SK-N-SH (cell line): ENCODE results near the gene RGL4. TPM values are rescaled to one million over a fixed set of nuclear protein-coding genes. Genes with fewer than 3 reads are reported as not detected.

Experiments
- CTCF ChIA-PET: fragments of 300-600, 350-600 bp; formaldehyde crosslinking; extraction: SDS; loops from one replicate; lab custom pipeline; 2021; lab: Yijun Ruan, JAX
- POLR2A ChIA-PET: fragments of 350-600 bp; sonication (Branson Sonifier 250); formaldehyde crosslinking; extraction: SDS; loops from one replicate; lab custom pipeline; 2020; ENCODE audit warnings: antibody characterized with exemption, inconsistent platforms; lab: Yijun Ruan, JAX
- DNase-seq: peaks from one replicate; pipeline ENCODE4 v3.0.0; 2012
- H2AFZ ChIP-seq: fragments of 200-600 bp; sonication (generic); 2 replicates; pipeline ENCODE4 v1.8.1; 2016; ENCODE audit warnings: antibody characterized with exemption, mild to moderate bottlenecking, low read depth
- H3F3A ChIP-seq: fragments of 200-600 bp; sonication (generic); replicated peaks from 2 replicates; pipeline ENCODE3; 2016; ENCODE audit warnings: antibody characterized with exemption, mild to moderate bottlenecking; ENCODE audit not compliant: insufficient read depth
- H3K27ac ChIP-seq, 2 experiments: fragments of 200-500 bp in 1 of 2; fragments of 200-600 bp in 1 of 2; sonication (Bioruptor generic) in 1 of 2; sonication (generic), shearing (Covaris generic) in 1 of 2; 2 replicates each; pipeline versions ENCODE4 v1.5.1 to v1.6.1; 2014 to 2016; ENCODE audit warnings: low read depth in 2 of 2, inconsistent platforms in 1 of 2, low read length in 1 of 2, mild to moderate bottlenecking in 1 of 2, mixed read lengths in 1 of 2
- H3K27me3 ChIP-seq: fragments of 200-600 bp; sonication (generic), shearing (Covaris generic); 2 replicates; pipeline ENCODE4 v1.6.1; 2016; ENCODE audit warnings: mixed run types; ENCODE audit not compliant: insufficient read depth
- H3K36me3 ChIP-seq, 2 experiments: fragments of 200-500 bp in 1 of 2; fragments of 200-600 bp in 1 of 2; sonication (Bioruptor generic) in 1 of 2; sonication (generic) in 1 of 2; replicated peaks in 1 of 2; 2 replicates each; pipeline versions ENCODE3 to v1.5.1; 2014 to 2016; ENCODE audit warnings: low read length in 1 of 2, mild to moderate bottlenecking in 1 of 2; ENCODE audit not compliant: insufficient read depth in 2 of 2, control insufficient read depth in 1 of 2
- H3K4me1 ChIP-seq, 2 experiments: fragments of 200-500 bp in 1 of 2; fragments of 200-600 bp in 1 of 2; sonication (Bioruptor generic) in 1 of 2; sonication (generic), shearing (Covaris generic) in 1 of 2; 2 replicates each; pipeline versions ENCODE4 v1.5.1 to v1.6.1; 2014 to 2016; ENCODE audit warnings: low read depth in 1 of 2, low read length in 1 of 2, mixed run types in 1 of 2; ENCODE audit not compliant: insufficient read depth in 2 of 2, control insufficient read depth in 1 of 2
- H3K4me2 ChIP-seq: fragments of 200-600 bp; sonication (generic), shearing (Covaris generic); 2 replicates; pipeline ENCODE4 v1.6.1; 2017; ENCODE audit warnings: mixed run types
- H3K4me3 ChIP-seq, 2 experiments: fragments of 200-500 bp in 1 of 2; fragments of 200-600 bp in 1 of 2; sonication (Bioruptor generic) in 1 of 2; sonication (generic), shearing (Covaris generic) in 1 of 2; 2 replicates each; pipeline versions ENCODE4 v1.5.1 to v1.8.1; 2014 to 2016; ENCODE audit warnings: low read depth in 2 of 2, inconsistent platforms in 1 of 2, low read length in 1 of 2, mild to moderate bottlenecking in 1 of 2, mixed read lengths in 1 of 2, moderate library complexity in 1 of 2
- H3K79me2 ChIP-seq: fragments of 200-600 bp; sonication (generic); 2 replicates; pipeline ENCODE4 v1.8.1; 2017; ENCODE audit warnings: mild to moderate bottlenecking; ENCODE audit not compliant: insufficient read depth
- H3K9ac ChIP-seq: fragments of 200-600 bp; sonication (generic); 2 replicates; pipeline ENCODE4 v1.6.1; 2017; ENCODE audit warnings: mixed run types
- H3K9me2 ChIP-seq: fragments of 200-600 bp; sonication (generic); 2 replicates; pipeline ENCODE4 v1.6.1; 2017; ENCODE audit warnings: mixed run types
- H3K9me3 ChIP-seq: fragments of 200-600 bp; sonication (generic); 2 replicates; pipeline ENCODE4 v1.6.1; 2017; ENCODE audit warnings: mixed run types, mild to moderate bottlenecking, moderate library complexity
- H4K20me1 ChIP-seq: fragments of 200-600 bp; sonication (generic); 2 replicates; pipeline ENCODE4 v1.6.1; 2017; ENCODE audit warnings: mild to moderate bottlenecking, mixed run types; ENCODE audit not compliant: insufficient read depth
- ELF1 ChIP-seq: IDR thresholded peaks from 2 replicates; pipeline ENCODE4 v1.4.0; 2012
- EZH2phosphoT487 ChIP-seq: fragments of 200-600 bp; sonication (generic); IDR thresholded peaks from 2 replicates; pipeline ENCODE4 v1.6.1; 2017; ENCODE audit warnings: low read depth, mixed run types, mild to moderate bottlenecking, antibody characterized with exemption, moderate library complexity, borderline replicate concordance
- FOSL2 ChIP-seq: IDR thresholded peaks from 2 replicates; pipeline ENCODE4 v1.4.0; 2012; ENCODE audit warnings: low read depth, mild to moderate bottlenecking, moderate library complexity, borderline replicate concordance
- FOXJ3 ChIP-seq: sonication (generic); formaldehyde crosslinking; IDR thresholded peaks from 2 replicates; pipeline ENCODE4 v1.5.1; 2020; ENCODE audit warnings: mild to moderate bottlenecking, missing genetic modification reagents
- GABPA ChIP-seq: IDR thresholded peaks from 2 replicates; pipeline ENCODE4 v1.4.0; 2012; ENCODE audit warnings: low read depth, mild to moderate bottlenecking
- GATA2 ChIP-seq: sonication (generic); formaldehyde crosslinking; IDR thresholded peaks from 2 replicates; pipeline ENCODE4 v1.5.0; 2020; ENCODE audit warnings: mild to moderate bottlenecking, missing genetic modification reagents
- MEF2A ChIP-seq: IDR thresholded peaks from 2 replicates; pipeline ENCODE4 v1.4.0; 2012; ENCODE audit warnings: low read depth, borderline replicate concordance
- NFIC ChIP-seq: IDR thresholded peaks from 2 replicates; pipeline ENCODE4 v1.4.0; 2012; ENCODE audit warnings: borderline replicate concordance
- NRF1 ChIP-seq: IDR thresholded peaks from 2 replicates; pipeline ENCODE4 v1.6.1; 2012; ENCODE audit warnings: low read depth, mild to moderate bottlenecking, low read length
- POLR2AphosphoS5 ChIP-seq: IDR thresholded peaks from 2 replicates; pipeline ENCODE4 v1.6.1; 2012; ENCODE audit warnings: low read depth, low read length
- RFX5 ChIP-seq: IDR thresholded peaks from 2 replicates; pipeline ENCODE4 v1.6.1; 2012; ENCODE audit warnings: mild to moderate bottlenecking, improper control_type of control experiment, low read length
- RXRA ChIP-seq: IDR thresholded peaks from 2 replicates; pipeline ENCODE4 v1.4.0; 2012; ENCODE audit warnings: low read depth, mild to moderate bottlenecking, borderline replicate concordance
- SIN3A ChIP-seq: IDR thresholded peaks from 2 replicates; pipeline ENCODE4 v1.6.1; 2012; ENCODE audit warnings: low read depth, mild to moderate bottlenecking, low read length, moderate library complexity, borderline replicate concordance
- TAF1 ChIP-seq: IDR thresholded peaks from 2 replicates; pipeline ENCODE4 v1.6.1; 2012; ENCODE audit warnings: low read depth, mild to moderate bottlenecking, low read length, moderate library complexity, borderline replicate concordance
- TCF12 ChIP-seq: IDR thresholded peaks from 2 replicates; pipeline ENCODE4 v1.4.0; 2012
- YY1 ChIP-seq: IDR thresholded peaks from 2 replicates; pipeline ENCODE4 v1.4.0; 2012; ENCODE audit warnings: low read depth, mild to moderate bottlenecking
- WGBS: methylation state at CpG from one replicate; pipeline ENCODE4 v1.1.6; 2017; ENCODE audit warnings: low lambda C conversion rate; 5-methylcytosine and 5-hydroxymethylcytosine counted together
- polyA plus RNA-seq, 3 experiments: library from polyadenylated mRNA; depleted of rRNA; stranded (reverse); fragments of >200 nt; gene quantifications; 2 replicates each; pipeline ENCODE4 v1.2.3, GENCODE V29; 2012
- TF ChIP-seq, protein P1 (sequence below): fragments of 200-600 bp; sonication (generic); IDR thresholded peaks from 2 replicates; pipeline ENCODE4 v1.6.1; 2017; ENCODE audit warnings: antibody characterized with exemption, mild to moderate bottlenecking, moderate library complexity
- TF ChIP-seq, protein P2 (sequence below): IDR thresholded peaks from 2 replicates; pipeline ENCODE4 v1.4.0; 2012; ENCODE audit warnings: low read depth, borderline replicate concordance

Gene RGL4
- polyA plus RNA-seq, 1 of the 3 experiments (the other 2 are of a cell fraction) = not detected

DNA sequence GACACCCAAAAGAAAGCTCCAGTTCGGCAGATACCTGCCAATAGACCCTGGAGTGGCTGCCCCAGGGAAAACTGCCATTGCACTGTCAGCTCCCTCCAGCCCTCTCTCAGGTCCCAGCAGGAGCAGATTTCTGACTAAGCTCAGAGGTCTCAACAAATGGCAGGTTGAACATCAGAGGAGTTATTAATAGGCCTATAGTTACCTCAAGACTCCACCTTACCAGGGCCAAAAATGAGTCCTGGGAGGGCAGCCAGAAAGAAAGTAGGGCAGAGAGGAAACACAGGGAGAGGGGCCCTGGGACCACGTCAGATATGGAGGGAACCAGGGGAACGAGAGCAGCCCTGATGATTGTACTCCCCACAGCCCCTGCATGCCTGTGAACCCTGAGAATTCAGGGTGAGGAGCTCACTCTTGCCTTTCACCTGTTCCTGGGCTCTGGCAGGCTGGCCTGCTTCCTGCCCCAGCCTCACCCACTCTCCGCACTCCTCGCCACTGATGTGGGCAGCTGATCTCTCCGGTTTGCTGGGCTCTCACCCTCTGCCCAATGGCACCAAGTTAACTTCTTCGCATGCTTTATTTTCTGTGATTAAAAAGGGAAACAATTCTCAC lies 4.3 kb upstream of the RGL4 start:
- H3K9ac ChIP-seq = no peak overlapping the region
- TF ChIP-seq, protein P1, sequence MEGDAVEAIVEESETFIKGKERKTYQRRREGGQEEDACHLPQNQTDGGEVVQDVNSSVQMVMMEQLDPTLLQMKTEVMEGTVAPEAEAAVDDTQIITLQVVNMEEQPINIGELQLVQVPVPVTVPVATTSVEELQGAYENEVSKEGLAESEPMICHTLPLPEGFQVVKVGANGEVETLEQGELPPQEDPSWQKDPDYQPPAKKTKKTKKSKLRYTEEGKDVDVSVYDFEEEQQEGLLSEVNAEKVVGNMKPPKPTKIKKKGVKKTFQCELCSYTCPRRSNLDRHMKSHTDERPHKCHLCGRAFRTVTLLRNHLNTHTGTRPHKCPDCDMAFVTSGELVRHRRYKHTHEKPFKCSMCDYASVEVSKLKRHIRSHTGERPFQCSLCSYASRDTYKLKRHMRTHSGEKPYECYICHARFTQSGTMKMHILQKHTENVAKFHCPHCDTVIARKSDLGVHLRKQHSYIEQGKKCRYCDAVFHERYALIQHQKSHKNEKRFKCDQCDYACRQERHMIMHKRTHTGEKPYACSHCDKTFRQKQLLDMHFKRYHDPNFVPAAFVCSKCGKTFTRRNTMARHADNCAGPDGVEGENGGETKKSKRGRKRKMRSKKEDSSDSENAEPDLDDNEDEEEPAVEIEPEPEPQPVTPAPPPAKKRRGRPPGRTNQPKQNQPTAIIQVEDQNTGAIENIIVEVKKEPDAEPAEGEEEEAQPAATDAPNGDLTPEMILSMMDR = no peak
- no peak for TF ChIP-seq GATA2 (CRISPR knock-in tag)
- no peaks in the 10 kb centered on the region for H3K9me3 ChIP-seq
- CTCF ChIA-PET = interaction anchor here (1.6 kb wide), 1 partner anchor 10 kb away, joined by 4 read pairs; no protein-coding TSS in a partner anchor
- DNase-seq = no peak
- no peak overlapping the region for H3K27ac ChIP-seq
- peaks cover 0 to 13% of the 10 kb centered on the region in 2 experiments; a peak in 1 of 4 replicates for H3K4me1 ChIP-seq
- no peaks in the 10 kb centered on the region for H3K9me2 ChIP-seq
- peaks cover 4 to 13% of the 10 kb centered on the region in 2 experiments for H3K36me3 ChIP-seq
- no peak overlapping the region for H3K4me2 ChIP-seq
- WGBS = 93% methylated on average over 6 of the region's 7 CpGs
- H4K20me1 ChIP-seq = no peaks in the 10 kb centered on the region
- H3K4me3 ChIP-seq = no peak overlapping the region
- no peaks in the 10 kb centered on the region for H3F3A ChIP-seq
- no peak overlapping the region for H2AFZ ChIP-seq
- no peaks in the 10 kb centered on the region for H3K79me2 ChIP-seq
- POLR2A ChIA-PET = interaction anchor here (0.6 kb wide), 1 partner anchor 10 kb away, joined by 3 read pairs; no protein-coding TSS in a partner anchor
- no peaks in the 10 kb centered on the region for H3K27me3 ChIP-seq

DNA sequence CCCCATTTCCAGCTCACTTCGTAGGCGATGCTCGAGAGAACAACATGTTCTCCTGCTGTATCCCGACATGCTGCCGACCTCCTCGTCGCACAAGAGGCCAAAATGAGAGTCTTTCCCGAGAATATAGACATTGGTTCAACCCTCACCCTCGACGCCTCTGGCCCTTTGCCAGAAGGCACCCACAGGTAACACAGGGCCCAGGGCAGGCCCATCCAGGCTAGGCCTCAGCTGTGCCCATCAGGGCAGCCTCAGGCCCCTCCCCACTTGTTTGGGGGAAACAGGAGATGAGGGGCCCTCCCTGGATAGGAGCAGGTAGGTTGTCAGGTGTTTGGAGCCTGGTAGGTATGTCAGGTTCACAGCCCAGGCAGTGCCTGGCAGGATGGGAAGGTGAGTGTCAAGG lies 2.7 kb upstream of the RGL4 start:
- CTCF ChIA-PET = no interaction called here
- H4K20me1 ChIP-seq = no peaks in the 10 kb centered on the region

More for the DNA sequence above, 2.7 kb upstream of the RGL4 start:
- no peak for TF ChIP-seq RFX5
- no peak for TF ChIP-seq TCF12
- TF ChIP-seq ELF1 = no peak
- no peak for TF ChIP-seq SIN3A
- TF ChIP-seq TAF1 = no peak
- TF ChIP-seq POLR2AphosphoS5 = no peak
- no peak for TF ChIP-seq FOSL2
- TF ChIP-seq GATA2 (CRISPR knock-in tag) = no peak
- no peak for TF ChIP-seq FOXJ3
- no peak for TF ChIP-seq RXRA
- no peak for TF ChIP-seq NFIC
- TF ChIP-seq, protein P2, sequence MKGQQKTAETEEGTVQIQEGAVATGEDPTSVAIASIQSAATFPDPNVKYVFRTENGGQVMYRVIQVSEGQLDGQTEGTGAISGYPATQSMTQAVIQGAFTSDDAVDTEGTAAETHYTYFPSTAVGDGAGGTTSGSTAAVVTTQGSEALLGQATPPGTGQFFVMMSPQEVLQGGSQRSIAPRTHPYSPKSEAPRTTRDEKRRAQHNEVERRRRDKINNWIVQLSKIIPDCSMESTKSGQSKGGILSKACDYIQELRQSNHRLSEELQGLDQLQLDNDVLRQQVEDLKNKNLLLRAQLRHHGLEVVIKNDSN = no peak
- no peak for TF ChIP-seq GABPA
- no peak for TF ChIP-seq YY1
- TF ChIP-seq NRF1 = no peak
- TF ChIP-seq MEF2A = no peak
- no peak for TF ChIP-seq EZH2phosphoT487
- H3K4me1 ChIP-seq = peaks cover 0 to 13% of the 10 kb centered on the region in 2 experiments; a peak in 1 of 4 replicates
- no peaks in the 10 kb centered on the region for H3K9me2 ChIP-seq
- H3K4me3 ChIP-seq = no peak overlapping the region
- POLR2A ChIA-PET = no interaction called here
- H3F3A ChIP-seq = no peaks in the 10 kb centered on the region
- DNase-seq = no peak
- 93% methylated on average over 10 of the region's 10 CpGs for WGBS
- H3K27me3 ChIP-seq = no peaks in the 10 kb centered on the region
- H2AFZ ChIP-seq = no peak overlapping the region
- H3K79me2 ChIP-seq = no peaks in the 10 kb centered on the region
- H3K9me3 ChIP-seq = no peaks in the 10 kb centered on the region
- H3K27ac ChIP-seq = no peak overlapping the region
- H3K9ac ChIP-seq = no peak overlapping the region
- peaks cover 4 to 14% of the 10 kb centered on the region in 2 experiments for H3K36me3 ChIP-seq
- H3K4me2 ChIP-seq = no peak overlapping the region
